Inferior parietal cortex (tissue), 1 donor: ENCODE data around the gene MTUS2.
"Not testable (repeated sequence)": the region's sequence is repeated elsewhere in the genome, so short reads cannot be mapped to it uniquely, and the experiment has no call there.

Experiments used
- DNase-seq: peaks from one replicate; pipeline ENCODE4 v3.0.0-alpha.2; 2016; ENCODE audit errors: extremely low spot score

The MTUS2 gene

DNA sequence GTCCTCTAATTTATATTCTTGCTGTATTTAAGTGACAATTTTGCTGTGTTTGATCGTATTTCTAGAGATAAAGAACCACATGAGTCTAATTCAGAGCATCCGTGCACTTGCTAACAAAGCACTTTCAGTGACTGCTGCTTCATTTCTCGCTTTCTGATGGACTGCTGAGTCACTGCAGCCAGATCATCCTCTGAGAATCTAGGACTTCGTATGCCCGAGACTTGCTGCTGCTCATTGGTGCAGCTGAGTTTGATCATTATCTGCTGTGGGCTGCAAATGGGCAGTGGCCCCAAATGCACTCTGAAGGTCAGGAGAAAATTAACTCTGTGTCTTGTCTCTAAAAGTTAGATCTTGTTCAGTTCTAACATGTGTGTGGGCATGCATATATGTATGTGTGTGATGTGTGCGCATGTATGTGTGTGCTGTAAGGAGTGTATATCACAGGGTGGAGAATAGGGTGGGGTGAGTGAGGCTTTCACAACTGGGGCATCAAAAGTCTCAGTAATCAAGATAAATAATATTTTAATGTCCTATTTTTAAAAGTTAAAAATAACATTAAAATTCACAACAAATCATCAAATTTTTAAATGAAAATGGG, 342.6 kb downstream of the MTUS2 start:
- DNase-seq, result peak; percentile 36

DNA sequence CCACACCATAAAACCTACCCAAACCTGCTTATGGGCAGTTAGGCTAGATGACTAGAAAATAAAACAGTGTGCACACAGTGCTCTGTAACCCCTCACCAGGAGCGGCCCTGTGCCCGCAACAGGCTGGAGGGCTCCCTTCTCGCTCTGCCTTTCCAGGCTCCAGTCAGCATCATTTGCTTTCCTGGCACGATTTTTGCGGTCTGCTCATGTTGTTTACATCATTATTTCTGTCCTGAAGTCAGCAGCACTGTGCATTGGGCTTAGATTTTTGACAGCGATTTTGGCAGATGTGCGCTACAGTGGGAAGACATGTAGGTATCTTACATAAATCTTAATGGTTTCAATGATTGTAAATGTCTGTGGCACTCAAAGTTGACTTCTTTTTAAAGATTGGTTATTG, 344.0 kb downstream of the MTUS2 start:
- DNase-seq, result no peak

DNA sequence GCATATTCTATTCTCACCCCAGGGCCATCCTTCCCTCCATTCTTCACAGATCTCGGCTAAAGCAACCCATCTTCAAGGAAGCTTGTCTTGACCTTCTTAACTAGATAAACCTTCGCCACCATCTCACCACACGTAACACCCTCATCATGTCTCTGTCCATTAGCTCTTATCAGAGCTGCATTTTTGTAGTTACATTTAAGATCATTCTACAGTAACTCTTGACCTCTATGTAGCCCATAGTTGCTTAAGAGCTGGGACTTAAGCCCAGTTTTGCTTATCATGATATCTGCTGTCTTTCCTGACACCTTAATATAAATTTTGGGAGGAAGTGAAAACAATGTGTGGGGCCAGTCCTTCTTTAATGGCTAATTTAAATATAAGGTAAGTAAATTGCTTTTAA, 345.1 kb downstream of the MTUS2 start:
- DNase-seq, result no peak

DNA sequence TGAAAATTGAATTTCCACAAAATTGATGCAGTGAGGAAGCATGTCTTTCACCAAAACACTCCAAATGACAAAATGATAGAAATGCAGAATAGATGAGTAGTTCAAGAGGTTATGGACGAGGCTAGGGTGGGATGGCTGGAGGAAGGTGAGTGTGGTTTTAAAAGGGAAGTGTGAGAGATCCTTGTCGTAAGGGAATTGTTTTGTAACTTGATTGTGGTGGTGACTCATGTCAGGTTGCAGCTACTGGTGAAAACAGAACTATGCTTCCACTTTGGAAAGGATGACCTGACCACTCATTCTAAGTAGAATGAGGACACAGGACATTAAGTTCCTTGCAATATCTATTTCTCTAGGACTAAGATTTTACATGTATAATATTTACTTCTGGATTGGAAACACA, 345.7 kb downstream of the MTUS2 start:
- no peak for DNase-seq

DNA sequence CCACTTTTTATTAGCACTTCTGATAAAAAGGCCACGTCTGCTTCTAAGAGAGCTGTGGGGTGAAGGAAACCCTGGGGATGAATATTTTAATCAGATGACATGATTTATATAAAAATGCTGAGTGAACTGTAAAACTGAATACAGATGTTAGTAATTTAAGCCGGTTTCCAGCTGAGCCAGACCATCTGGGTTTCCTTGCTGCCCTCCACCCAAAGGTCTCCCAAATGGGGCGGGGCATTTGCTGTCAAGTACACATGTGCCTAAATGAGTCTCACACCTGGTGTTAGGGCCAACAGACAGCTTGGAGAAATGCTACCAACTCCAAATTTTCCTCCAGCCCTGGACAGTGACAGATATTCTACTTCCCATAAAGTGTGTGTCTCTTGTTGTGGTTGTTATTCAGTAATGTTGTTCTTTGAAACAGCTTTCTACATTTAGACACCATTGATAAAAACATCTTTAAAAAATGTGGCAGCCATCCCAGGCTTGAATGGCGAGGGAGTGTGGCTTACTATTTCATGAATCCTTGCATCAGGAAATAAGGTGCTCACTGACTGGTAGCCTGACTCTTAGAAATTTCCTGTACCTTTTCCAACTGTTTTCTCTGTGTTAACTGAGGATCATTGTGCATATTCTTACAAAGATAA, 350.4 kb downstream of the MTUS2 start:
- DNase-seq, result no peak

DNA sequence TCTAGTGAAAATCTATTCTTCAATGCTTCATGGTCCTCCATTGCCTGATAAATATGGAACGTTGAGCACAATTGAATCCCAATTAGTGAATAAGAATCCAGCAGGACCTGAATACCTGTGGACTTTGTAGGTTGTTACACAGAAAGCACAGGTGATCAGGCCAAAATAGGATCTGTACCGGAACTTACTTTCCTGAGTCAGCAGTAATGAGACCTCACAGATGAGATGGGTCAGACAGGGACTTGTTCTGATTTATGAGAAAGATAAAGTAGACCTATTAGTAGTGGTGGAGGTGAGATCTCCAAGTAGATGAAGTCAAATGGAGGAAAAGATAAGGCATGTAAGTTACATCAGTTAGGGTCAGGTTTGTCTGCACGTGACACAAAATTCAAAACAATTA, 351.1 kb downstream of the MTUS2 start:
- DNase-seq, result no peak

DNA sequence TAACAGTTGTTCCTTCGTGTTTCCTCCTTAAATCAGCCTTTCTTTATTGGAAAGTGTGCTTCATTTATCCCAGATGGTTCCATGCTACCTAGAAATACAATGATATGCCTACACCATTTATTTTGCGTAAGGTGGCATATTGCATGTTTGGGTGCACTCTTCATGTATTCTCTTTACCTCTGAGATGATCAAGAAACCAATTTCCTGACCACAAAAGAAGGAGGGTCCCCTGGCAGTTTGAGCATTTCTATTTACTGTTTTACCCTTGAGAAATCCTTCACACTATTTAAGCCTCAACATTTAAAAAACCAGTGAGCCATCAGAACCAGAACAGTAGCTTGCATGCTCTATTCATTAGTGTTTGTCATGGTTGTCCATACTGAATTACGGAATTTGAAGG, 354.0 kb downstream of the MTUS2 start:
- no peak for DNase-seq

DNA sequence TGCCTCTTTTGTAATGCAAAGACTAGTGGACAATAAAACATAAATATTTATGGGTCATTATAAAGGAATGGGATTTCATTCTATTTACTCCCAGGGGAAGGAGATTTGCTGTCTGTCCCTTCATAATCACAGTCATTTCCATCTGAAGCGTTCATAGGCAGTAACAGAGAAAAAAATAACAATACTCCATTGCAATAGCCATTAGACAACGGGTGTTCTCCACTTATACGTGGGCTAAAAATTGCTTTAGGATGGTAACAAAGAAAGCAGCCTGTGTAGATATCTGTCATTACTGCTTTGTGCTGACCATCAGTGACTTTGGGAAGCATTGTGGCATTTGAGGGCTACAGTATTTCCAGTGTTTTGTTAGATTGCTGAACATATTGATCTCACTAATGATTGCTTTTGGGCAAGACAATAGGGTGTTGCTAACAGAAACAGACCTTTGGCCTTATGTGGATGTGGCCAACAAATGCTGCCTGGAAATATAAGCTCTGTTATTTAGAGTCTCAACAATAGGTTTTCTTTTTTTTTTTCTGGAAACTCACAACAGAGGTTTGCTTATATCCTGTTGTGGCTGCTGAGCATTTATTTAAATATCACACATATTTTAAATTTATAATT, 355.2 kb downstream of the MTUS2 start:
- no peak for DNase-seq

DNA sequence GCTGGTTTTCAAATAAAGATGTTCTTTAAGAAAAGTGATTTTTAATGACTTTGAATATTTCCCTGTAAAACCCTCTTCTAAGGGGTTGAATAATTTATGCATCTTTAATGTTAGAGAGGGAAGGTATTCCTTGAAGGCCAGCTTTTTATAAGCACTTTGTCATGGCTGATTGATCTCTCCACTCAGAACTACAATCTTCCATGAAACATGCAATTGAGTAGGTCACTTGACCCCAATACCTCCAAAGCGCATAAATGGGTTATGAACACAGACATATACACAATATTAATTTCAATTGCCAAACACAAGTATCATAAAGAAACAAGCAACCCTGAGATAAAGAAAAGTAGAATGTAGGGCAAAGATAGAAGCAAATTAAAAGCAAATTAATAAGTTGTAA, 359.9 kb downstream of the MTUS2 start:
- no peak for DNase-seq

DNA sequence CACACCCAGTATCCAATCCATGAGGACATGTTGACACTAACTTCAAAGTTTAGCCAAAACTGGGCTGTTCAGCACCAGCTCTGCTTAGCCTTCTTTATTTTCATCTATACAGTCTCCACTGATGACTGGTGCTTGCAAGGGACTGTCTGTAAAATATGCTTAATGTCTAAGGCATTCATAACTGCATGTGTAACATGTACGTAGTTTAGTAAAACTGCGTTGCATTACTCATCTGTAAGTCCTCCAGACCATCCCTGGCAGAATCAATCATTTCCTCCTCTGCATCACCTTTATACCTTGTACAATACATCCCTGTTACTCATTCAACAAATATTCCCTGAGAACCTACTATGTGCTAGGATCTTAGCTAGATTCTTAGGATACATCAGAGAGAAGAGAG, 362.1 kb downstream of the MTUS2 start:
- DNase-seq, result no peak

DNA sequence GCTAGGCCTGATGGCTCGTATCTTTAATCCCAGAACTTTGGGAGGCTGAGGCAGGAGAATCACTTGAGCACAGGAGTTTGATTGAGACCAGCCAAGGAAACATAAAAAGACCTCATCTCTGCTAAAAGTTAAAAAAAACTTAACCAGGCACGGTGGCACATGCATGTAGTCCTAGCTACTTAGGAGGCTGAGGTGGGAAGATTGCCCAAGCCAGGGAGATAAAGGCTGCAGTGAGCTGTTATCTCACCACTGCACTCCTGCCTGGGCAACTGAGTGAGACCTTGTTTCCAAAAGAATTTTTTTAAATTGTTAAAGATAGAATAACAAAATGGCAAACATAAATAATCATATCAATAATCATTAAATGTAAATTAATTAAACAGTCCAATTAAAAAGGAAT, 365.8 kb downstream of the MTUS2 start:
- DNase-seq, result no peak

DNA sequence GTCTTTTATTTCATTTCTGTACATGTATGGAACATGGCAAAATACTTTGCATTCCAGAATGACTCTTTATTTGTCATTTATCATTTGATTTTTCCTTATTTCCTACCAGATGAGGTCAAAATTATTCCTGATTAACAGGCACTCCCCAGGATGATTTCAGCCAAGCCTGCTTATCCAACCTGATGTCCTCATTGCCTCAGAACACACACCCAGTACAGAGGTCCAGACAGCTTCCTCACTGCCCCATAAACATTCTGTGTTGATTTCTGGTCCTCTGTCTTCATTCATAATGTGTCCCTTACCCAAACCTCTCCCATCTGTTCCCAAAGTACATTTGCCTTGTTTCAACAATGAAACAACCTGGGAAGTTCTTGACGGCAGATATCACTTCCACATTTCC, 367.4 kb downstream of the MTUS2 start:
- DNase-seq, result no peak

DNA sequence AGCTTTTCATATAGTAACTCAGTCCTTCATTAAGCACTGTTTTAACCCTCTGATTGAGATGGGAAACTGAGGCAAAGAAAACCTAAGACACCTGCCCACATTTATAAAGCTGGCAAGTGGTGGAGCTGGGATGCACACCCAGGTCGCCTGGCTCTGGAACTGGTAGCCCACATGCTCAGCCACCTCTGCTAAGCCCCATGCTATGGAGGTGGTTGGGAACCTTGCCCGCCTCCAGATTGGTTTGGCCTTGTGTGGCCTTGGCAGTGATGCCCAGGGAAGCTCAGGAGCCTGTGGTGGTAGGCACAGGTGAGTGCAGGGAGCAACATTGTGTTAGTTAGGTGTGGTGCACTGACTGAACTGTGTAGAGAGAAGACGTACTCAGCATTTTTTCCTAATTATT, 370.2 kb downstream of the MTUS2 start:
- no peak for DNase-seq

DNA sequence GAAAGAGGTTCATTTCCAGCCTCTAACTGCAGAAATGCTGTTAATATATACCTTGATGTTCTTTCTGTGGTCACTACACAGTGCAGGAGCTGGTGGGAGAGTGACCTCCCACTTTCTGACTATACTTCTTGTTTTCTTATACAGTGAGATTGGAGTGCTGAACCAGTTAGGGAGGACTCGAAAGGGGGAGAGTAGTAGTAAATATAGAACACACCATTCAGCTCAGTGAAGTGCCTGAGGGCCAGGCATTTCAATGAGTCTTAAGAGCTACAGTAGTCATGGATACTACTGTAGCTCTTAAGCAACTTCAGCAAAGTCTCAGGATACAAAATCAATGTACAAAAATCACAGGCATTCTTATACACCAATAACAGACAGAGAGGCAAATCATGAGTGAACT, 372.9 kb downstream of the MTUS2 start:
- DNase-seq, result no peak

DNA sequence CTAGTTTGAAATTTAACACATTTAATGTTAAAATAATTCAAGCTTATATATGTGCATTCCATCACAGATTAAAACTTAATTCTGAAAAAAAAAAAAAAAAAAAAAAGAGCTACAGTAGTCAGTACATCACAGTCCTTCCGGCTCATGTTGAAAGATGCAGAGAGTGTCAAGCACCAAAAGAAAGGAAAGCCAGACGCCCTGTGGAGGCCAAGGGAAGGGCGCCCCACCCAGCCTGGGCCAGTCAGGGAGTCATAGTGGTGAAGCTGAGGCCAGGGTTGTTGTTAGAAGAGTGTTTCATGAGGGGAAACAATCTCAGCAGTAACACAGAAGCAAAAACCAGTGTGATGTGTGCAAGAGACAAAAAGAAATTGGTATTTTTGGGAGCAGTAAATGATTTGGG, 375.3 kb downstream of the MTUS2 start:
- no peak for DNase-seq

DNA sequence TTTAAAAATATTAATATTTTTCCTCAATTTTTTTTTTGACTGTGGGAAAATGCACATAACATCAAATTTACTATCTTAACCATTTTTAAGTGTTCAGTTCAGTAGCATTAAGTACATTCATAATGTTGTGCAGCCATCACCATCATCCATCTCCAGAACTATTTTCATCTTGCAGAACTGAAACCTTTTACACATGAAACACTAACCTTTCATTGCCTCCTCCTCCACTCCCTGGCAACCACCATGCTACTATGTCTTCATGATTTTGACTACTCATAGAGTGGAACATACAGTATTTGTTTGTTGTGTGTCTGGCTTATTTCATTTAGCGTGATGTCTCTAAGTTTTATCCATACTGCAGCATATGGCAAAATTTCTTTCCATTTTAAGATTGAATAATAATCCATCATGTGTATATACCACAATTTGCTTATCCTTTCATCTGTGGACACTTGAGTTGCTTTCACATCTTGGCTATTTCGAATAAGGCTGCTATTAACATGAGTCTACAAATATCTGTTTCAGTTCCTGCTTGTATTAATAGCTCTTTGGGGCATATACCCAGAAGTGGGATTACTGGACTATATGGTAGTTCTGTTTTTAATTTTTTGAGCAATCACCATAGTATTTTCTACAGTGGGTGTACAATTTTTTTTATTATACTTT, 376.4 kb downstream of the MTUS2 start:
- no peak for DNase-seq

DNA sequence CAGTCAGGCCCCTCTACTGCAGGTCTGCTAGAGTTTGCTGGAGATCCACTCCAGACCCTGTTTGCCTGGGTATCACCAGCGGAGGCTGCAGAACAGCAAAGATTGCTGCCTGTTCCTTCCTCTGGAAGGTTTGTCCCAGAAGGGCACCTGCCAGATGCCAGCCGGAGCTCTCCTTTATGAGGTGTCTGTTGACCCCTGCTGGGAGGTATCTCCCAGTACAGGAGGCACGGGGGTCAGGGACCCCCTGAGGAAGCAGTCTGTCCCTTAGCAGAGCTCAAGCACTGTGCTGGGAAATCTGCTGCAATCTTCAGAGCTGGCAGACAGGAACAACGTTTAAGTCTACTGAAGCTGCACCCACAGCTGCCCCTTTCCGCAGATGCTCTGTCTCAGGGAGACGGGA, 382.6 kb downstream of the MTUS2 start:
- DNase-seq, result not testable (repeated sequence)

DNA sequence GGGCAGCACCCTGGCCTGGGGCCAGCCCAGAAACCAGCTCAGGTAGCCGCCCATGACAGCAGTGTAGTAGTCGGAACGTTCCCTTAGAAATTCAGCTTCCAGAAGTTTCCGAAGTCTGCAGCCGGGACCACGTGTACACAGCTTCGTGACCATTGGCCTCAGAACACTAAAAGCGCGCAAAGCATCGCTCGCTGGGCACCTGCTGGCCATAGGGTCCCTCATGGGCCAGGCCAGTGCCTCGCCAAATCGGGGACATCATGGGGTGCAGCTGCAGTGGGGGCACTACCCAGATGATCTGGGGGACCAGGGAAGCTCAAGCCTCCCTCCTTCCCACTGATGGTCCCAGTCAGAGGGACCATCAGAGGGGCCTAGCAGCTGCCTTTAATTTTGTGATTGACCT, 384.5 kb downstream of the MTUS2 start:
- no peak for DNase-seq

DNA sequence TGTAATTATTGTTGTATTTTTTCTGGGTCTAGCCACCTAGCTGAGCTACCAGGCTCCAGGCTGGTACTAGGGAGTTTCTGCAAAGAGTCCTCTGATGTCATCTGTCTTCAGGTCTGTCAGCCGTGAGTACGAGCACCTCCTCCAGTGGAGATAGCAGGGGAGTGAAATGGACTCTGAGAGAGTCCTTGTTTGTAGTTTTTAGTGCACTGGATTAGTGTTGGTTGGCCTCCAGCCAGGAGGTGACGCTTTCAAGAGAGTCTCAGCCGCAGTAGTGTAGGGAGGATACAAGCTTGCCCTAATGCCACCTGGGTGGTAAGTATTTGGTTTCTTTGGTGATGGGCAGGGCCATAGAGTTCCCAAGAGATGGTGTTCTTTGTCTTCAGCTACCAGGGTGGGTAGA, 390.5 kb downstream of the MTUS2 start:
- no peak for DNase-seq

DNA sequence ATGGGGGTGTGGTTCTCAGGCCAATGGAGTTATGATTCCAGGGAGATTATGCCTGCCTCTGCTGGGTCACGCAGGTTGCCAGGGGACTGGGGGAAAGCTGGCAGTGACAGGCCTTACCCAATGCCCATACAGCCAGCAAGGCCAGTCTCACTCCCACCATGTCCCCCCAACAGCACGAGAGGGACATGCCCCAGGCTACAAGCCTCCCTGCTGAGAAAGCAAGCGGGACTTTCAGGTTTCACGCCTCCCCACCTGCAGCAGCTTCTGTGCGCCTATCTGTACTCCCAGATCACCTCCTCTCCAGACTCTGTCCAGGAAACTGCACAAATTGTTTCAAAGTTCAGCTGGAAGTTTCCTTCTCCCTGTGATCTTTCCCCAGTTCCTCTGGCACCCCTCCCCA, 391.0 kb downstream of the MTUS2 start:
- DNase-seq, result not testable (repeated sequence)

DNA sequence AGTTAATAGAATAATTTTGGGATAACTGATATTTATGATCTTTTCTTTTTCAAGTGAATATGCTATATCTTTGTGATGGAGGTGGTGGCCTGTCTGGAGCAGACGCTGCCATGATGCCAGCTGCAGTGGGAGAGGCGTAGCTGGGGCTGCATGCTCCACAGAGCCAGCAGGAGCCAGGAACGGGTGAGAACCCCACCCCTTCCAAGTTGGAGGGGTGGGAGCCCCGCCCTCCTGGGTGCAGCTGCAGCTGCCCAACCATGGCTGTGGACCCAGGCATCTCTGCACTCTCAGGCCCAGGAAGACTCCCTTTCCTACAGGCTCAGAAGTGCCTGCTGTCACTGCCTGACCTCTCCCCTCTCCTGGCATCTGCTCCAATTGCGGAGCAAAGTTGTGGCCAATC, 402.3 kb downstream of the MTUS2 start:
- DNase-seq, result no peak

DNA sequence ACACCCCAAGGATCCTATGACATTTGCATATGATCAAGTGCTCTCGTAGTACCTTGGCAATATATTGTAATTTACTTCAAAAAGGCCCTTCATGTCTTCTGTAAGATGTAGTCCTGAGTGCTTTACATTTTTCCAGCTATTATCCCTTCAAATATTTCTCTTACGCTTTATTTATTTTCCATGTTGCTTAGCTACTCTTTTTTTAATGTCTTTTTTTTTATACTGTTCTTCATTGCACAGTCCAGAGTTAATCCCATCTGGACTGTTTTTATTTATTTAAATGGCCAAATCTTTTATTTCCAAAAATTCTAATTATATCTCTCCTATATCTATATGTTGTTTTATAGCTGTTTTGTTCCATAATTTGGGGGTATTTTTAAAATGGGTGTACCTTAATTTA, 404.1 kb downstream of the MTUS2 start:
- no peak for DNase-seq

DNA sequence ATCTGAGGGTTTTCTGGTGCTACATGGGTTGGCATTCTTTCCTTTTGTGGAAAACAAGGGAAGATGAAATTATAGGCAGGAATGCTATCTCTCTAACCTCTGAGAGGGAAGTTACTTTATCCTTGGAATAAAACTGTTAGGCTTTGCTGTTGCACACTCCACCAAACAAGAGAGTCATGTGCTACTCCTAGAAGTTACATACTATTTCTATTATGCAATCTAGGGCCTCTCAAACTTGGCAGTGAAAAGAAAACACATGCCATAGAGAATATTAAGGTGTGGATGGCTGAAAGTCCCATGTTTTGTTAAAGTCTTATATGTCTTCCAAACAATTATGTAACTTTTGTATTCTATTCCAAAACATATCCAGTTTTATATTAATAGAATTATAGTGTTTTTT, 407.4 kb downstream of the MTUS2 start:
- DNase-seq, result peak; percentile 33
